Choroid plexus epithelial cell (primary cell): ENCODE data around the gene TMEM107.
"Not testable (repeated sequence)": the region's sequence is repeated elsewhere in the genome, so short reads cannot be mapped to it uniquely, and the experiment has no call there.

ENCODE experiments used
- DNase-seq: peaks from one replicate; pipeline ENCODE4 v3.0.0-alpha.2; 2010; ENCODE audit warnings: low read depth
- H3K4me3 ChIP-seq: 2 replicates; pipeline ENCODE4 v1.5.1; 2011; ENCODE audit warnings: low read depth, mild to moderate bottlenecking, control low read depth, low read length, moderate library complexity
- CTCF ChIP-seq: conservative IDR thresholded peaks from 2 replicates; pipeline ENCODE4 v1.5.1; 2011; ENCODE audit warnings: low read depth, mild to moderate bottlenecking, control low read depth, inconsistent platforms, low read length, moderate library complexity

TMEM107 gene

GRCh38 chr17:8220783-8221662 is 44.8 kb upstream of the TMEM107 start:
- TF ChIP-seq CTCF: no peak
- H3K4me3 ChIP-seq: peak overlapping the region; percentile 77
- peak; percentile 94 for DNase-seq

- not testable (repeated sequence) for H3K4me3 ChIP-seq, DNase-seq
Observed at GRCh38 chr17:8214000-8214399, 37.8 kb upstream of the TMEM107 start.

GRCh38 chr17:8212312-8213180 is 36.4 kb upstream of the TMEM107 start:
- no peak for TF ChIP-seq CTCF
- DNase-seq: peak; percentile 38
- no peak overlapping the region for H3K4me3 ChIP-seq

GRCh38 chr17:8210761-8211458 is 34.7 kb upstream of the TMEM107 start:
- H3K4me3 ChIP-seq: peak overlapping the region; percentile 75
- DNase-seq: no peak
- TF ChIP-seq CTCF: no peak

DNA sequence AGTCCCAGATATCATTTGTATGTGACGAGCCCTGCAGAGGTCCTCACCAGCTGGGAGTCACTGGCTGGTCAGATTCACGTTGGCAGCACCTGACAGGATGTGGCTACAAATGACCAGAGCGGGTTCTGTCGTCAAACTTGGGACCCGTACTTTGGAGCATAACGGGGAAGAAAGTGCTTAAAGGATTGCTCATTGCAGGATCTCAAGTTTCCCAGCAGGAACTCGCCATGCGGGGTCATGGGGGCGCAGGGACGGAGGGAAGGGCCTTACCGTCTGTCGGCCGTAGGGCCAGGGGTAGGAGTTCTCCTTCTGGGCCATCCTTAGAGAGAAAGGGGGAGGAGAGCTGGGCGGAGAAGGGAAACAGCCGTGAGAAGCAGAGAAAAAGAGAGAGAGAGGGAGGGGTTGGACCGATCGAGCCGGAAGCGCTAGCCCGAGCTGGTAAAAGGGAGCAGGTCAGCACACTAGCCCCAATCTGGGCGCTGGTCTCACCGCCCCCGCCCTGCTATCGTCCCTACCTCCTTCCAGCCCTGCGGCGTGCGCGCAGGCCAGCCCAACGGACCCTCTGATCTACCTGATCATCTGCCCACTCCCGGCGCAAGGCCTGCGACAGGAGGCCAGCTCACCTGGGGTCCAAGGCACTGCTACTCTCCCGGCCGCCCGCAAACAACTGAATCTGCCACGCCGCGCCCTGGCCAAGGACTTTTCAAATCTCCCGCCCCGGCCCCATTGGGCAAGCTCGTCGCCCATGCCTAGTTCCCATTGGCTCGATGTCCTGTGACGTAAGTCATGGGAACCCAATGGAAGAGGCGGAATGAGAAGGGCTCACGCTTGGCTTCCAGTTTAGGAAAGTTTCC is 34.0 kb upstream of the TMEM107 start, which contains the start of gene AURKB:
AURKB (minus strand) TSS at position 669 of the 854 bp plus-strand sequence; CDS start at position 318, 351 bp downstream.
- peak; percentile 98 for DNase-seq
- peak within 1 kb of the TSS; percentile 75 for H3K4me3 ChIP-seq
- TF ChIP-seq CTCF: no peak

DNA sequence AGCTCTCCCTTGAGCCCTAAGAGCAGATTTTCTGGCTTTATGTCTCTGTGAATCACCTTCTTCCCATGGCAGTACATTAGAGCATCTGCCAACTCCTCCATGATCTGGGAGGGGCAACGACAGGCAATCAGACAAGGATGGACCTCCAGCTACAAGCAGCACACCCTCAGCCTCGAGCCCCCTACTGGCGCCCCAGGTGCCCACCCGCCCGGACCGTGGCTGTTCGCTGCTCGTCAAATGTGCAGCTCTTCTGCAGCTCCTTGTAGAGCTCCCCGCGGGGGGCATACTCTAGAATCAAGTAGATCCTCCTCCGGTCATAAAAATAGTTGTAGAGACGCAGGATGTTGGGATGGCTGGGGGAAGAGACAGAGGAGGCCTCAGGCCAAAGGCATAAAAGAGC is 30.4 kb upstream of the TMEM107 start:
- no peak for TF ChIP-seq CTCF
- no peak for DNase-seq
- no peak overlapping the region for H3K4me3 ChIP-seq
